LNCaP clone FGC (cell line): ENCODE data around the gene CTCF.
A peak's percentile ranks its signal among the peaks of the same experiment; 100 is the strongest.

ENCODE experiments used
- DNase-seq: peaks from one replicate; pipeline ENCODE4 v3.0.0-alpha.2; 2011; ENCODE audit warnings: low read depth
- H3K4me3 ChIP-seq: 2 replicates; pipeline ENCODE4 v1.5.1; 2011; ENCODE audit warnings: mild to moderate bottlenecking, low read depth, low read length, control low read depth
- CTCF ChIP-seq: IDR thresholded peaks from 2 replicates; pipeline ENCODE4 v1.5.1; 2012; ENCODE audit warnings: mild to moderate bottlenecking; ENCODE audit not compliant: control insufficient read depth, insufficient read depth; ENCODE audit errors: extremely low read depth

CTCF gene

GRCh38 chr16:67544844-67545664, 17.3 kb upstream of the CTCF start:
- no peak for TF ChIP-seq CTCF
- H3K4me3 ChIP-seq: no peak overlapping the region
- DNase-seq: no peak

DNA sequence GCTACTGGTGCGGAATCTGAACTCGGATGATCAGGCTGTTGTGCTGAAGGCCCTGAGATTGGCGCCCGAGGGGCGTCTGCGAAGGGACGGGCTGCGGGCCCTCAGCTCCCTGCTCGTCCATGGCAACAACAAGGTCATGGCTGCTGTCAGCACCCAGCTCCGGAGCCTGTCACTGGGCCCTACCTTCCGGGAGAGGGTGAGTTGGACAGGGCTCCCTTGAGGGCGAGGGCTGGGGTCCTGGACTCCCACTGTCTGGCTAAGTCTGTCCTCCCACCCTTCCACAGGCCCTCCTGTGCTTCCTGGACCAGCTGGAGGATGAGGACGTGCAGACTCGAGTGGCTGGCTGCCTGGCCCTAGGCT, 16.7 kb upstream of the CTCF start:
- no peak for TF ChIP-seq CTCF
- DNase-seq: no peak
- H3K4me3 ChIP-seq: no peak overlapping the region

GRCh38 chr16:67546091-67546501, 16.2 kb upstream of the CTCF start:
- TF ChIP-seq CTCF: no peak
- no peak overlapping the region for H3K4me3 ChIP-seq
- DNase-seq: no peak

DNA sequence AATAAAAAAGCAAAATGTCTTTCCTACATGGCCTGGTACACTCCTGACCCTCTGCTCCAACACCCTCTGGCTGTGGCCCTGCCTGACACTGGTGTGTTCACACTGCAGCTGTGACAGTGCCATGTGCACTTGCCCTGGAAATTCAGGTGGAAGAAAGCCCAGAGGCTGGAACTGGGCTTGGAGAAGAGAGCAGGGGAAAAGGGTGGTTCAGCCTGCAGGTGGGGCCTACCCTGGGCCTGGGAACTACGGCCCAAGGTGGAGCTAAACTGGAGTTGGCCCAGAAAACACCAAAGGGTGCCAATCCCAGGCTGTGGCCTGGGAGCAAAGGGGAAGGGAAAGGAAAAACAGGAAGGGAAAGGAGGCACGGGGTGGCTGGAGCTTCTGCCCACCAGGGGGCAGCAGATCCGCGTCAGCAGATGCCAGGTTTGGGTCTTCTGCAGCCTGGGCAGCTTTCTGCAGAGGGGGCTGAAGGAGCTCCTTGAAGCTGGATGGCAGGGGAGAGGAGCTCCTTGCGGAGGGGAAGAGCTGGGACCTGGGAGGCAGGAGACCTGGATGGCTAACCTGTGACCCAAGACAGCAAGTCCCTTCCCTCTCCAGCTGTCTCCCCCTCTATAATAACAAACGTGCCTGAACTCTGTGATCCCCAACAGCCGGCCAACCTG, 15.4 kb upstream of the CTCF start:
- peak; percentile 92 for TF ChIP-seq CTCF
- peak; percentile 86 for DNase-seq
- H3K4me3 ChIP-seq: no peak overlapping the region

DNA sequence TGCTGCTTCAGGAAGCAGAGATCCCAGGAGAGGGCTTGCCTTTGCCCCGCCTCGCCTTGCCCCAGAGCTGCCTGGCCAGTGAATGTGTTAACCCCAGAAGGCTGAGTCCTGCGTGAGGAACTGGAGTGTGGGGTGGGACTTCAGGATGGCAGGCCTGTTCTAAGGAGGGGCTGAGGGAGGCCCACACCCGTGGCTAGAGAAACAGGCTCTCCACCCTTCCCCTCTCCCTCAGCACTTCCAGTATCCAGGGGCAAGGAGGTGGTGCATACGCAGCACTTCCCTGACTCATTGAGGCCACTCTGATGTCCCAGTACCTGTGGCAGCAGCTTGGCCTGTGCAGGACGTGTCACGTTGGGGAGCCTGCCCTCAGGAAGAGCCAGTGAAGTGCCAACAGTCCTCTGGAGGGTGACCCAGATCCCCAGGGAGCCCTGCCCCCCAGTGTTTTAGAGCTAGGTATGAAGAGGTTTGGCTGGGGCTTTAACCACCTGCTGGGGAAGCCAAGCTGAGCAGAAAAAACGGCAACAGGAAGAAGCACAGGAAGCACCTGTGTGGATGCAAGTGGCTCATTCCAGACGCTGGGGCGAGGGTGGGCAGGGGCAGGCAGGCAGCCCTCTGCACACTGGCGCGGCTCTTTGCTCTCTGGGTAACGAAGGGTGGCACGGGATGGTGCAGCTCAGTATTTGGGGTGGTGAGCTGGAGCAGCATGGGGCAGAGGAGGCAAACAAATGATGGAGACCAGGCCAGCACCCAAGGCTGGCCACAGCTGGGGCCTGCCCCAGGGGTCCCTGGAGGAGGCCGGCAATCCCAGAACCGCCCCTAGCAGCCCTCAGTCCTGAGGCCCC, 14.7 kb upstream of the CTCF start:
- no peak for TF ChIP-seq CTCF
- no peak for DNase-seq

DNA sequence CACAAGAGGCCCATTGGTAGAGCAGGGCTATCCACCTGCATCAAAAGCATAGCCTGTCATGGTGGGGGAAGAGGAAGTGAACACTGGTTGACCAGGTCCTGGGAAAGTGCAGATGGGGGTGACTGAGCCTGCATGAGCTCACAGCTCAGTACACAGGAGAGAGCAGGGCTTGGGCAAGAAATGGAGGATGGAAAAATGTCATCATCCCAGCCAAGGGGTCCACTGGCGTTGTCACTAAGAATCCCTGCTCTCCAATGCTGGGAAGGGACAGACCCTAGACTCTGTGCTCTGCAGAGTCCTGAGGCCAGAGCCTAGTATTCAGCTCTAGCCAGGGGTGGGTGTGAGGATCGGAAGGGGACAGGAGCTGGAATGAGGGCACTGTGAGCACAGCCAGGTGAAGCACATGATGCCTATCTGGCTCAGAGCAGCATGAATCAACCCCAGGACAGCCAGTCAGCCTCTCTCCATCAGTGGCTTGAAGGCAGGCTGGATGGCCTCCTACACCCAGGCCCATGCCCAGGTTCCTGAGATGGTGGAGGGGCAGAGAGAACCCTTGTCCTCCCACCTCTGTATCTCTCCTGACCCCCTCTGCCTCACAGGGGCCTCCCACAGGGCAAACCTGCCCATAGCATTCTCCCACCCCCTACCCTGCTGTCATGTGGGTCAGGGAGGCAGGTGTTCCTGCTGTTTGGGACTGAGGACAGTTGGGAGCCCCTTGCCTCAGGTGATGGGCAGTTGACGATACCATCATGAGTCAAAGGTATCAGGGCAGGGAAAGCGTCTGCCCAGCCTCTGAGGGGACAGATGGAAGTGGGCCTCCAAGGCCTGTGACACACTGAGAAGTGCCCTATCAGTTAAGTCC, 13.8 kb upstream of the CTCF start:
- no peak for TF ChIP-seq CTCF
- no peak for DNase-seq

More for the DNA sequence above, 14.7 kb upstream of the CTCF start:
- no peak overlapping the region for H3K4me3 ChIP-seq

More for the DNA sequence above, 13.8 kb upstream of the CTCF start:
- H3K4me3 ChIP-seq: no peak overlapping the region
